CD4-positive, alpha-beta T cell (primary cell): ENCODE results near the gene C3orf33. TPM values are rescaled to one million over a fixed set of nuclear protein-coding genes. Genes with fewer than 3 reads are reported as not detected.

Experiments used
- ATAC-seq: fragments of 200-7000 bp; cut with Tn5 transposase; one replicate; pipeline ENCODE4 v1.10.0; 2022; ENCODE audit warnings: mild to moderate bottlenecking; ENCODE audit not compliant: poor library complexity
- CTCF ChIA-PET: fragments of 350-600 bp; sonication (Branson Sonifier 250); formaldehyde crosslinking; loops from one replicate; lab custom pipeline; 2021; ENCODE audit warnings: antibody characterized with exemption, inconsistent platforms; lab: Charles Lee
- POLR2A ChIA-PET: fragments of 350-600 bp; sonication (Branson Sonifier 250); formaldehyde crosslinking; loops from one replicate; lab custom pipeline; 2021; ENCODE audit warnings: antibody characterized with exemption, inconsistent platforms; lab: Charles Lee
- DNase-seq, 14 experiments: peaks; one replicate each; pipeline ENCODE4 v3.0.0-alpha.2; 2013 to 2020; ENCODE audit warnings: mixed read lengths in 2 of 14
- H3K27ac ChIP-seq, 2 donors: one replicate each; pipeline versions ENCODE4 v1.5.1 to v1.7.0; 2013; ENCODE audit warnings: low read length in 2 of 2, low read depth in 1 of 2, mild to moderate bottlenecking in 1 of 2
- H3K27me3 ChIP-seq, 2 experiments: 1 replicate in 1 of 2; 2 replicates in 1 of 2; pipeline versions ENCODE4 v1.6.1 to v1.7.0; 2013; ENCODE audit warnings: low read length in 2 of 2, control low read depth in 1 of 2, mild to moderate bottlenecking in 1 of 2, moderate library complexity in 1 of 2; ENCODE audit not compliant: insufficient read depth in 2 of 2, control insufficient read depth in 1 of 2
- H3K36me3 ChIP-seq: one replicate; pipeline ENCODE4 v1.6.1; 2013; ENCODE audit warnings: low read length, control low read depth; ENCODE audit not compliant: insufficient read depth
- H3K4me1 ChIP-seq: one replicate; pipeline ENCODE4 v1.6.1; 2013; ENCODE audit warnings: low read length, control low read depth; ENCODE audit not compliant: insufficient read depth
- H3K4me3 ChIP-seq: one replicate; pipeline ENCODE4 v1.5.1; 2013; ENCODE audit warnings: mild to moderate bottlenecking, low read length, moderate library complexity
- H3K9me3 ChIP-seq, 2 experiments: 1 replicate in 1 of 2; 2 replicates in 1 of 2; pipeline versions ENCODE4 v1.6.1 to v1.7.0; 2013; ENCODE audit warnings: low read length in 2 of 2, mild to moderate bottlenecking in 2 of 2, control low read depth in 1 of 2, moderate library complexity in 1 of 2; ENCODE audit not compliant: control insufficient read depth in 1 of 2, insufficient read depth in 1 of 2
- H3K27ac Mint-ChIP-seq: one replicate; pipeline ENCODE4 v1.8.0; 2020; ENCODE audit warnings: mixed read lengths
- H3K27me3 Mint-ChIP-seq: one replicate; pipeline ENCODE4 v1.8.0; 2021; ENCODE audit warnings: mixed read lengths
- H3K36me3 Mint-ChIP-seq: one replicate; pipeline ENCODE4 v1.8.0; 2021; ENCODE audit warnings: low read depth, mixed read lengths
- H3K4me1 Mint-ChIP-seq: one replicate; pipeline ENCODE4 v1.8.0; 2021; ENCODE audit warnings: low read depth, mixed read lengths
- H3K4me3 Mint-ChIP-seq: one replicate; pipeline ENCODE4 v1.8.0; 2020; ENCODE audit warnings: mild to moderate bottlenecking, mixed read lengths
- H3K9me3 Mint-ChIP-seq: one replicate; pipeline ENCODE4 v1.8.0; 2020; ENCODE audit warnings: mixed read lengths
- intact Hi-C, 2 experiments: fragments of 100-400 bp; cut with DNase I in 1 of 2; cut with micrococcal nuclease in 1 of 2; formaldehyde crosslinking; loops; one replicate each; pipeline versions ENCODE4 v1.15.1 to v1.9.0; 2023 to 2025; cut with DNase I, micrococcal nuclease
- total RNA-seq, 174 experiments: library from RNA in 2 of 174; stranded (reverse) in 2 of 174; gene quantifications; one replicate each; pipeline ENCODE4 v1.2.3 and lab custom pipeline; 2021 to 2026
- TF ChIP-seq, protein P1 (sequence below): fragments of 200-600 bp; IDR thresholded peaks from one replicate; pipeline ENCODE4 v1.8.0; 2022; ENCODE audit warnings: antibody characterized with exemption, mild to moderate bottlenecking

Gene C3orf33
- total RNA-seq, 2 experiments from 2014 or later, result 2.4 to 2.6 TPM

- Mint-ChIP-seq H3K9me3 (no peaks in the 10 kb centered on the region), H3K27ac (no peak overlapping the region), H3K27me3 (no peaks in the 10 kb centered on the region), H3K36me3 (peaks cover 25% of the 10 kb centered on the region), H3K4me3 (no peak overlapping the region), H3K4me1 (no peaks in the 10 kb centered on the region)
- Histone ChIP-seq H3K27ac (no peak overlapping the region), H3K4me1 (no peaks in the 10 kb centered on the region), H3K27me3 (no peaks in the 10 kb centered on the region), H3K4me3 (no peak overlapping the region), H3K36me3 (no peaks in the 10 kb centered on the region), H3K9me3 (no peaks in the 10 kb centered on the region)
- no peak for DNase-seq
- TF ChIP-seq, protein P1, sequence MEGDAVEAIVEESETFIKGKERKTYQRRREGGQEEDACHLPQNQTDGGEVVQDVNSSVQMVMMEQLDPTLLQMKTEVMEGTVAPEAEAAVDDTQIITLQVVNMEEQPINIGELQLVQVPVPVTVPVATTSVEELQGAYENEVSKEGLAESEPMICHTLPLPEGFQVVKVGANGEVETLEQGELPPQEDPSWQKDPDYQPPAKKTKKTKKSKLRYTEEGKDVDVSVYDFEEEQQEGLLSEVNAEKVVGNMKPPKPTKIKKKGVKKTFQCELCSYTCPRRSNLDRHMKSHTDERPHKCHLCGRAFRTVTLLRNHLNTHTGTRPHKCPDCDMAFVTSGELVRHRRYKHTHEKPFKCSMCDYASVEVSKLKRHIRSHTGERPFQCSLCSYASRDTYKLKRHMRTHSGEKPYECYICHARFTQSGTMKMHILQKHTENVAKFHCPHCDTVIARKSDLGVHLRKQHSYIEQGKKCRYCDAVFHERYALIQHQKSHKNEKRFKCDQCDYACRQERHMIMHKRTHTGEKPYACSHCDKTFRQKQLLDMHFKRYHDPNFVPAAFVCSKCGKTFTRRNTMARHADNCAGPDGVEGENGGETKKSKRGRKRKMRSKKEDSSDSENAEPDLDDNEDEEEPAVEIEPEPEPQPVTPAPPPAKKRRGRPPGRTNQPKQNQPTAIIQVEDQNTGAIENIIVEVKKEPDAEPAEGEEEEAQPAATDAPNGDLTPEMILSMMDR, result no peak
- POLR2A ChIA-PET, result interaction anchor here (0.6 kb wide), 1 partner anchor 250 kb away, joined by 3 read pairs; no protein-coding TSS in a partner anchor
- CTCF ChIA-PET, result no interaction called here
- intact Hi-C loops, result no loop called here
- ATAC-seq, result no peak
Measured at GRCh38 chr3:155760653-155761052, 45.4 kb downstream of the C3orf33 start.

DNA sequence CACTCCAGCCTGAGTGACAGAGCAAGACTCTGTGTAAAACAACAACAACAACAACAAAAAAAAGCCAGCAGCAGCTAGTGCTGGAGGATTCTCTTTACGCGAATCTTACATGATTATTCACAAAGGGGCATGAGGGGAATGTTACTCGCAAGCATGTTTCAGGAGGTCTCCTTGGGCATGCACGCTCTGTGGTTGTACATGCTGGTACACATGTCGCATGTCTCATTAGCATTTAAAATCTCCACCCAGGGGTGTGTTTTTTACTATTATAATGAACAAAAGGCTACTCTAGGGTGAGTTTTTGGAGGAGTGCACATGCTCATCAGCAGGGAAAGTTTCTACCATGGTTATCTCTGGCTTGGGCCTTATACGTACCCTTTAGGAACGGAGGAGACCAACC is 48.5 kb downstream of the C3orf33 start:
- POLR2A ChIA-PET, result no interaction called here
- CTCF ChIA-PET, result no interaction called here

DNA sequence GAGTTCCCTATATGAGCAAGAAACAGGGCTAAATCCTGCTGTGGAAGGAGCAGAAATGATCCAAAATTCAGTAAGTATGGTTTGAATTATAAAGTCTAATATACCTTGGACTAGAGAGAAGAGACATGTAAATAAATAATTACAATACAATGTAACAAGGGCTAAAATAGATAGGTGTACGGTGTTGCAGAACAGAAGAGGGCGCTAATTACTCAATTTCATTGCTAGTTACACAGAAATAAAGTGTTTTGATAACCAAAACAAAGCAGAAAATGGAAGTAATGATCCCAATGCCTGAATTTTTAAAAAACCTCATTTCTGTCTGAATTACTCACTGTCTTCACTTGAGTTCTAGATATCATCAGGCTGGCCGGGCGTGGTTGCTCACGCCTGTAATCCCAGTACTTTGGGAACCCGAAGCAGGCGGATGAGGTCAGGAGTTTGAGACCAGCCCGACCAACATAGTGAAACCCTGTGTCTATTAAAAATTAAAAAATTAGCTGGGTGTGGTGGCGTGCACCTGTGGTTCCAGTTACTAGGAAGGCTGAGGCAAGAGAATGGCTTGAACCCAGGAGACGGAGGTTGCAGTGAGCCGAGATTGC is 52.9 kb downstream of the C3orf33 start:
- ATAC-seq, result no peak
- no peak overlapping the region for H3K27ac Mint-ChIP-seq
- no peak overlapping the region for H3K27ac ChIP-seq

More for the DNA sequence above, 48.5 kb downstream of the C3orf33 start:
- Histone ChIP-seq H3K4me3 (no peak overlapping the region), H3K4me1 (no peaks in the 10 kb centered on the region), H3K27ac (no peak overlapping the region), H3K27me3 (no peaks in the 10 kb centered on the region), H3K9me3 (no peaks in the 10 kb centered on the region), H3K36me3 (no peaks in the 10 kb centered on the region)
- intact Hi-C loops, result no loop called here
- H3K27ac Mint-ChIP-seq, result no peak overlapping the region
- ATAC-seq (no peak), DNase-seq (no peak)
- H3K4me1 Mint-ChIP-seq, result no peaks in the 10 kb centered on the region
- H3K36me3 Mint-ChIP-seq, result peaks cover 8% of the 10 kb centered on the region
- H3K9me3 Mint-ChIP-seq, result no peaks in the 10 kb centered on the region
- no peaks in the 10 kb centered on the region for H3K27me3 Mint-ChIP-seq
- TF ChIP-seq, protein P1, result no peak
- no peak overlapping the region for H3K4me3 Mint-ChIP-seq

More for the DNA sequence above, 52.9 kb downstream of the C3orf33 start:
- Mint-ChIP-seq H3K4me1 (no peaks in the 10 kb centered on the region), H3K4me3 (no peak overlapping the region), H3K9me3 (no peaks in the 10 kb centered on the region), H3K36me3 (no peaks in the 10 kb centered on the region), H3K27me3 (no peaks in the 10 kb centered on the region)
- intact Hi-C loops, result loop anchor here in 1 of 2 experiments (5.0 kb wide), 1 partner anchor 109 kb away; no protein-coding TSS in a partner anchor
- TF ChIP-seq, protein P1, result peak; percentile 43
- H3K4me3 ChIP-seq, result no peak overlapping the region
- POLR2A ChIA-PET, result no interaction called here
- H3K36me3 ChIP-seq, result no peaks in the 10 kb centered on the region
- H3K9me3 ChIP-seq, result no peaks in the 10 kb centered on the region
- CTCF ChIA-PET, result no interaction called here
- no peaks in the 10 kb centered on the region for H3K27me3 ChIP-seq
- H3K4me1 ChIP-seq, result no peaks in the 10 kb centered on the region
- peak in 4 of 14 experiments; percentile 7 to 41 (median 34) for DNase-seq
